ENCODE measurements around the gene PSME3IP1.

- TF ChIP-seq CTCF (IDR thresholded peaks at IDR 0.05; ENCODE audit: low read depth, low read length, poor library complexity, severe bottlenecking) (no peak), EZH2phosphoT487 (IDR thresholded peaks at IDR 0.05; ENCODE audit: borderline replicate concordance, low read length) (no peak)
Observed at GRCh38 chr16:57126411-57126810, 59.4 kb downstream of the PSME3IP1 start.

Measured in DOHH2 (cell line).